Loucy (cell line): ENCODE measurements around the gene ECSCR.

ENCODE experiments used
- H2AFZ ChIP-seq: fragments of 200-600 bp; sonication (generic); 2 replicates; pipeline ENCODE4 v1.6.0; 2016; ENCODE audit warnings: antibody characterized with exemption, mild to moderate bottlenecking, low read length, moderate library complexity
- H3F3A ChIP-seq: fragments of 200-600 bp; 2 replicates; pipeline ENCODE4 v1.6.0; 2016; ENCODE audit warnings: antibody characterized with exemption, low read depth, mild to moderate bottlenecking
- H3K27me3 ChIP-seq: fragments of 200-600 bp; sonication (generic); 2 replicates; pipeline ENCODE4 v1.6.1; 2014; ENCODE audit warnings: low read length, mild to moderate bottlenecking; ENCODE audit not compliant: insufficient read depth, poor library complexity, severe bottlenecking
- H3K36me3 ChIP-seq: fragments of 200-600 bp; sonication (generic); 2 replicates; pipeline ENCODE4 v1.6.1; 2016; ENCODE audit warnings: low read length; ENCODE audit not compliant: insufficient read depth
- H3K4me1 ChIP-seq: fragments of 200-600 bp; sonication (generic); 2 replicates; pipeline ENCODE4 v1.5.1; 2014; ENCODE audit warnings: low read length, mild to moderate bottlenecking; ENCODE audit not compliant: insufficient read depth, poor library complexity, severe bottlenecking
- H3K4me2 ChIP-seq: fragments of 200-600 bp; sonication (generic); 2 replicates; pipeline ENCODE4 v1.6.0; 2014; ENCODE audit warnings: antibody characterized with exemption, low read length, low read depth, mild to moderate bottlenecking; ENCODE audit not compliant: poor library complexity, severe bottlenecking
- H3K4me3 ChIP-seq: fragments of 200-600 bp; sonication (generic); 2 replicates; pipeline ENCODE4 v1.5.1; 2014; ENCODE audit warnings: low read length, mild to moderate bottlenecking, mixed read lengths; ENCODE audit not compliant: poor library complexity, severe bottlenecking
- H3K79me2 ChIP-seq: fragments of 200-600 bp; sonication (generic); 2 replicates; pipeline ENCODE4 v1.6.1; 2014; ENCODE audit warnings: low read length; ENCODE audit not compliant: insufficient read depth
- H3K9ac ChIP-seq: fragments of 200-600 bp; sonication (generic); 2 replicates; pipeline ENCODE4 v1.6.0; 2014; ENCODE audit warnings: mild to moderate bottlenecking, low read depth, low read length, moderate library complexity; ENCODE audit not compliant: poor library complexity, severe bottlenecking
- H3K9me2 ChIP-seq: fragments of 200-600 bp; sonication (generic); replicated peaks from 2 replicates; pipeline ENCODE4 v1.6.1; 2016; ENCODE audit warnings: low read depth, low read length, mixed read lengths
- H3K9me3 ChIP-seq: fragments of 200-600 bp; sonication (generic); 2 replicates; pipeline ENCODE4 v1.6.1; 2014; ENCODE audit warnings: mild to moderate bottlenecking, antibody characterized with exemption, low read length, low read depth; ENCODE audit not compliant: insufficient read depth
- H4K20me1 ChIP-seq: fragments of 200-600 bp; sonication (generic); 2 replicates; pipeline ENCODE4 v1.6.0; 2014; ENCODE audit warnings: antibody characterized with exemption, low read length, mild to moderate bottlenecking; ENCODE audit not compliant: insufficient read depth, poor library complexity, severe bottlenecking
- EZH2phosphoT487 ChIP-seq: fragments of 200-600 bp; IDR thresholded peaks from 2 replicates; pipeline ENCODE4 v1.6.1; 2018; ENCODE audit warnings: antibody characterized with exemption, mild to moderate bottlenecking, moderate library complexity, borderline replicate concordance
- TF ChIP-seq, protein P1 (sequence below): fragments of 200-600 bp; sonication (generic); conservative IDR thresholded peaks from 2 replicates; pipeline ENCODE4 v1.5.1; 2014; ENCODE audit warnings: mild to moderate bottlenecking, antibody characterized with exemption, low read length

Gene ECSCR

DNA sequence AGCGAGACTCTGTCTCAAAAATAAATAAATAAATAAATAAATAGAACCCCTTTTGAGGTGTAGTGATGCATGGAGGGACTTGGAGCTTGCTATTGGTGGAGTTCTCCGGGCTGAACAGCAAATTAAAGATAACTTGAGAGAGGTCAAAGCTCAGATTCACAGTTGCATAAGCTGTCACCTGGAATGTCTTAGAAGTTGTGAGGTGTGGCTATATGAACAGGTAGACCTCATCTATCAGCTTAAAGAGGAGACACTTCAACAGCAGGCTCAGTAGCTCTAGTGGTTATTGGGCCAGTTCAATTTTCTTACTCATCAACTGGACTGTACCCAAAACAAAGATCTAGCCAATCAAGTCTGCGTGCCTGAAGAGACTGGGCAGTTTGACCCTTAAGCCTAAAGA is 31.7 kb upstream of the ECSCR start:
- no peaks in the 10 kb centered on the region for H3K79me2 ChIP-seq
- no peaks in the 10 kb centered on the region for H3K9me3 ChIP-seq
- H3K36me3 ChIP-seq: no peaks in the 10 kb centered on the region
- peaks cover 31% of the 10 kb centered on the region for H3K4me1 ChIP-seq
- no peak overlapping the region for H3K9ac ChIP-seq
- no peaks in the 10 kb centered on the region for H3K27me3 ChIP-seq
- no peaks in the 10 kb centered on the region for H3F3A ChIP-seq
- no peak overlapping the region for H2AFZ ChIP-seq
- no peak for TF ChIP-seq EZH2phosphoT487
- TF ChIP-seq, protein P1, sequence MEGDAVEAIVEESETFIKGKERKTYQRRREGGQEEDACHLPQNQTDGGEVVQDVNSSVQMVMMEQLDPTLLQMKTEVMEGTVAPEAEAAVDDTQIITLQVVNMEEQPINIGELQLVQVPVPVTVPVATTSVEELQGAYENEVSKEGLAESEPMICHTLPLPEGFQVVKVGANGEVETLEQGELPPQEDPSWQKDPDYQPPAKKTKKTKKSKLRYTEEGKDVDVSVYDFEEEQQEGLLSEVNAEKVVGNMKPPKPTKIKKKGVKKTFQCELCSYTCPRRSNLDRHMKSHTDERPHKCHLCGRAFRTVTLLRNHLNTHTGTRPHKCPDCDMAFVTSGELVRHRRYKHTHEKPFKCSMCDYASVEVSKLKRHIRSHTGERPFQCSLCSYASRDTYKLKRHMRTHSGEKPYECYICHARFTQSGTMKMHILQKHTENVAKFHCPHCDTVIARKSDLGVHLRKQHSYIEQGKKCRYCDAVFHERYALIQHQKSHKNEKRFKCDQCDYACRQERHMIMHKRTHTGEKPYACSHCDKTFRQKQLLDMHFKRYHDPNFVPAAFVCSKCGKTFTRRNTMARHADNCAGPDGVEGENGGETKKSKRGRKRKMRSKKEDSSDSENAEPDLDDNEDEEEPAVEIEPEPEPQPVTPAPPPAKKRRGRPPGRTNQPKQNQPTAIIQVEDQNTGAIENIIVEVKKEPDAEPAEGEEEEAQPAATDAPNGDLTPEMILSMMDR: no peak
- H3K9me2 ChIP-seq: no peaks in the 10 kb centered on the region
- no peaks in the 10 kb centered on the region for H4K20me1 ChIP-seq
- H3K4me3 ChIP-seq: no peak overlapping the region
- no peak overlapping the region for H3K4me2 ChIP-seq

DNA sequence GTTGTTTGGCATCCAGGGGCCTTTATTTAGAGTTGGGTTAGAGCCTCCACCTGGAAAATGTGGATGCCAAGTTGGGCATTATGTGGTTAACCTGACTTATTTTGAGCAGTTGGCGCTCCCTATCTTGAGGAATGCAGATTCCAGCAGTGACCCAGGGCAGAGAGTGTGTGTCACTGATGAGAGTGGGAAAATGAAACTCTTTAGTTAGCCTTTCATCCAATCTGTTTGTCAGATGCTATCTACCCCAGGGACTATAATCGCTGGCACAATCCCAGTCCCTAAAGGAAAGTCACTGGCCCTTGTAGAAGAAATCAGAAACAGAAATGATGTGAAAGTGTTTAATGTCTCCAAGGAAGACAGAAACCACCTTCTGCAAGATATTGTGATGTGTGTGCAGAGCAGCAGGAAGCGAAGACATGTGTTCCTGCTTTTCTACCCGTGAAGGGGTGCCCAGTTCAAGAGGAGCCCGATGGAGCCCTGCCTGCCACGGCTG is 30.2 kb upstream of the ECSCR start:
- Histone ChIP-seq H3F3A (no peaks in the 10 kb centered on the region), H3K27me3 (no peaks in the 10 kb centered on the region), H3K36me3 (no peaks in the 10 kb centered on the region), H3K4me1 (peaks cover 31% of the 10 kb centered on the region), H3K9ac (peak overlapping the region; percentile 33), H3K9me2 (no peaks in the 10 kb centered on the region), H4K20me1 (no peaks in the 10 kb centered on the region), H3K79me2 (no peaks in the 10 kb centered on the region), H3K4me3 (peak overlapping the region; percentile 11), H2AFZ (peak overlapping the region; percentile 86), H3K4me2 (peak overlapping the region; percentile 52), H3K9me3 (no peaks in the 10 kb centered on the region)
- TF ChIP-seq EZH2phosphoT487: no peak
- TF ChIP-seq, protein P1: no peak

DNA sequence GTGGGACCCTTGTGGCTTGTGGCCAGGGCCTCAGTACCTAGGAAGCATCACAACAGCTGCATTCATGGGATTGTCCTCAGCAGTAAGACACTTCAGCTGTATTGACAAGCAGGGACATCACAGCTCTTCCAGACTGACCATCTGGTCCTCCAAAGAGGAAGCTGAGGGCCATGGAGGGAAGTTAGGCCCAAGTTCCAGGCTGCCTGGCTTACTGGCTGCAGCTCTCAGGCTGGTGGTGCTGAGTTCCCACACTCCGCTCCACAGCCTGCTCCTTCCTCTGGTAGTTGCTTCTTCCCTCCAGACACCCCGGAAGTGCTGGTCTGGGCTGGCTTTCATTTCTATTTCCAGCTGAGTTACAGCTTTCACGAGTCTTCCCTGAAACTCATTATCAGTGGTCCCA is 25.7 kb upstream of the ECSCR start:
- H3K79me2 ChIP-seq: no peaks in the 10 kb centered on the region
- no peaks in the 10 kb centered on the region for H3K36me3 ChIP-seq
- no peak overlapping the region for H2AFZ ChIP-seq
- H3K4me3 ChIP-seq: no peak overlapping the region
- H3K9ac ChIP-seq: no peak overlapping the region
- no peaks in the 10 kb centered on the region for H4K20me1 ChIP-seq
- H3K9me2 ChIP-seq: no peaks in the 10 kb centered on the region
- no peak overlapping the region for H3K4me2 ChIP-seq
- no peaks in the 10 kb centered on the region for H3K9me3 ChIP-seq
- no peaks in the 10 kb centered on the region for H3K27me3 ChIP-seq
- peaks cover 14% of the 10 kb centered on the region for H3K4me1 ChIP-seq
- no peaks in the 10 kb centered on the region for H3F3A ChIP-seq
- no peak for TF ChIP-seq EZH2phosphoT487
- TF ChIP-seq, protein P1: no peak
